Hypothalamus (tissue), 51 donors: ENCODE data around the gene ADAMTS3.
"Not testable (repeated sequence)": the region's sequence is repeated elsewhere in the genome, so short reads cannot be mapped to it uniquely, and the experiment has no call there.

Experiments used
- DNase-seq, 51 donors: peaks; one replicate each; lab custom pipeline; 2025; lab: John Stamatoyannopoulos, UW

Gene ADAMTS3

DNA sequence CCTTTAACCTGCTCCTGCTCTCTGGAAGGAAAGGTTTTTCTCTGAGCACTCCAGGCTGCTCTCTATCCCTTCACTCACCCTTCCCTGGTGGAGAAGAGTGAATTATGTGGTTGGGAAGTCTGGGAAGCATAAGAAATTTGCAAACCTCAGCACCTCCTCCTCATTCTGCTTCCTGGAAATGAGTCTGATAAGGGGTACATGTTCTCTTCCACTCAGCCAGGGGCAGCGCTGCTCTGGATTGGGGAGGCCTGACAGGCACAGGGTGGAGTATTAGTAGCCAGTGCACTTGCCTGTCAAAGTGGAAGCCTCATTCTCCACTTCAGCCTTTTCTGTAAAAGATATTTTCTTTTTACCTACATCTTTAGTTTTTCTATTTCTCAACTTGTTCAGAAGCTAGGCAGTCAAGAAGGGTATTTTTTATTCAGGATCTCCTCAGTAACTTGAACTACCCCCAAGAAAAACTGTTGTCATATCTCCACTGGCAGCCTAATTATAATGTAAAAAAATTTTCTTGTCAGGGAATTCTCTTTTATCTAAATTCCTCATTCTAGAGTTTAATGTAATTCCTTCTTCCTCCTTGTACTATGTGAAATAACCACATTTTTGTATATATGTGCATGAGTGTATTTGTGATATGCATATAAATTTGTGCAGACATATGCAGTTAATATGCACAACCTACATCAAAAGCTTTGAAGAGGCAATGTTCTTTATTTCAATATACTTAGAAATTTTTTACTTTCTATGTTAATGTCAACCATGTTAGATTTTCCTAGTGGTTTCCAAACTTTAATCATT lies 15.3 kb downstream of the ADAMTS3 start:
- no peak for DNase-seq

DNA sequence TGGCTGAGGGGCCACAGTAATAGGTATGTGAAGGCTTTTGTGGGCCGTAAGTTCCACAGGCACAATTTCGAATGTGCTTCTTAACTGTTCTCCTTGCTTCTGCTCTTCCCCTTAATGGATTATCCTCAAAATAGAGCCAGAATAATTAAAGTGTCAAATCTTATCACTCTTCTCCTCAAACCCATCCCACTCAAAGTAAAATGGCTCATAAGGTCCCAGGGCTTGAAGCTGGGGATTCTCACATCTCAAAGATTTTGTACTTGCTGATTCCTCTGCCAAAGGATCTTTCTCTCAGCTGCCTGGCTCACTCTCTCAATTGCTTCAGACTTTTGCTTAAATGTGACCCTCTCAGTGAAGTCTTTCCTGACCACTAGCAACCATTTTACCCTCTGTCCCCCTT lies 16.6 kb downstream of the ADAMTS3 start:
- DNase-seq = no peak

GRCh38 chr4:72546456-72546855 lies 22.6 kb downstream of the ADAMTS3 start:
- no peak for DNase-seq

DNA sequence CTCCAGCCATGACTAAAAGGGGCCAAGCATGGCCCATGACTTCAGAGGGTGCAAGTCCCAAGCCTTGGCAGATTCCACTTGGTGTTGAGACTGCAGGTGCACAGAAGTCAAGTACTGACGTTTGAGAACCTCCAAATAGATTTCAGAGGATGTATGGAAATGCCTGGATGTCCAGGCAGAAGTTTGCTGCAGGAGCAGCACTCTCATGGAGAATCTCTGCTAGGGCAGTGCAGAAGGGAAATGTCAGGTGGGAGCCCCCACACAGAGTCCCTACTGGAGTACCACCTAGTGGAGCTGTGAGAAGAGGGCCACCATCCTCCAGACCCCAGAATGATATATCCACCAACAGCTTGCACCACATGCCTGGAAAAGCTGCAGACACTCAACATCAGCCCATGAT lies 28.3 kb downstream of the ADAMTS3 start:
- not testable (repeated sequence) for DNase-seq

GRCh38 chr4:72538006-72538405 lies 31.0 kb downstream of the ADAMTS3 start:
- DNase-seq = no peak

- DNase-seq = no peak
Observed at GRCh38 chr4:72536443-72536842, 32.6 kb downstream of the ADAMTS3 start.

GRCh38 chr4:72531768-72532290 lies 37.2 kb downstream of the ADAMTS3 start:
- no peak for DNase-seq

DNA sequence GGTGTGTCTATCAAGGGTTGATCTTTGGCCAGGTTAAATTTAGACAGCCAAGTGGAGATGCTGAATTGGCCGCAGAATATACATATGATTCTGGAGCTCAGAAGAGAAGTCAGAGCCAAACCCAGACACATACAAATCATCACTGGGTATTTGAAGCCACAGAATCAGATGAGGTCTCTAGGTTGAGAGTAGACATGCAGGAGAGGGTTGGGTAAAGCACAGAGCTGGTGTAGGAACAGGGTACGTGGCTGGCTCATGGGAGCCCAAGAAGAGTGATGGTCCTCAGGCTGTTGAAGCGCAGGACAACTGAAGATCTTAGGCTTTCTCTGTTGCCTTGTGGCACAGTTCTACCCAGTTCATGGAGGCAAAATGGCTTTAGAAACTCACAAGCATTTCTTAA lies 37.7 kb downstream of the ADAMTS3 start:
- no peak for DNase-seq

GRCh38 chr4:72529148-72529822 lies 39.7 kb downstream of the ADAMTS3 start:
- DNase-seq = no peak

DNA sequence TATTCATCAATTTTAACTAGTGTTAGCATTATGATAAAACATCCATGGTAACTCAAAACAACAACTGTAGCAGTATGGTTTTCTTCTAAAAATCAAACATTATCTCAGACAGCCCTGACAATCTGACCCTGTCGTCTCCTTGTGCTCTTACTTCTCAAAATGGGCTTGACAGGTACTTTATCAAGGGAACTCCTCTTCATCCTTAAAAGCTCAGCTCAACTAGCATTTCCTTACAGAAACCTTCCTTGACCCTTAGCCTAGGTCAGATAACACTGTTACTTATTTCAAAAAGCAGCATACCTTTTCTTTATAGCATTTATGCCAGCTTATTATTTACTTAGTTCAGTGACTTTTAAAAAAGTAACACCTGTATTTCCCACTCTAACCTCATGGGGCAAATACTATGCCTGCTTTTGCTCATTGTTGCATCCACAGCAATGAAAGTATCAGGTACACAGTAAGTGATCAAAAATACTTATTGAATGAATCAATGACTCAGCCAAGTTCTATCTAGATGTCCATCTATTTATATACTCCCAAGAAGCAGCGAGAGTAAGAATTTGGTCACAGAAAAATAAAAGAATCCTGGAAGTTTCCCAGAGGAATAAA lies 41.9 kb downstream of the ADAMTS3 start:
- no peak for DNase-seq

DNA sequence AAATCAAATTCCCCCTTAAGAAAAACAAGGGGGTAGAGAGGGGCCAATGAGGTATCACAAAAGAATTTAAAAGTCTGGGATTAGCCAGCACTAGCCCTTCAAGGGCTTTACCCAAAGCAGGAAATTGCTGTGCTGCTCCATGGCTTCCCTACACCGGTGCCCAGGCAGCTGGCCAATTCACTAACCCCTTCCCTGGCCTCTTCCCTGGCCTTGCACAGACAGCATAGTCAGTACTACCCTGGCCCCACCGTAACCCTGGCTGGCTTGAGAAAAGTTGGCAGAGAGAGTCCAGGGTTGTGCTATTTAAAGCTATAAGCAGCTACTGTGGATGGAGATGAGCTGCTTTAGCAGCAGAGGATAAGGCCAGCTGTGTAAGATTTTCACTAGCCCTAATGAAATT lies 43.1 kb downstream of the ADAMTS3 start:
- DNase-seq = peak in 20 of 51 donors; percentile 1 to 41 (median 14)

DNA sequence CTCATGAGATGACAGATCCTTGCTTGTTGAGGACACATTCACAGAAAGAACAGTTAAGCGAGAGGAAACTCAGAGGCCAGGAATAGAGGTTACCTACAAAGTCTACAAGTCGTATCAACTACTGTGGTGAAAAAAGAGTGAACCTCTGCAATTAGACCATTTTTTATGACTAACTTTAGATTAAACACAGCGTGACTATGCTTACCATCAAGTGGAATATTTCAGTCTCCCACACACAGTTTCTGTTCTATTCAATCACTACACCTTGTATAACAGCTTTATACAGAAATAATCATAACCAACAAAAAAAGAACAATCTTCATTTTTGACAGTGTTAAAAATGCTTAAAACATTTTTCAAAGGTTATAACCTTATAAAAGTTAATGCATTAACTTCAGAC lies 46.6 kb downstream of the ADAMTS3 start:
- DNase-seq = no peak

- DNase-seq = no peak
Observed at GRCh38 chr4:72513227-72513626, 55.8 kb downstream of the ADAMTS3 start.

GRCh38 chr4:72507860-72508419 lies 61.1 kb downstream of the ADAMTS3 start:
- DNase-seq = no peak

GRCh38 chr4:72507167-72507566 lies 61.9 kb downstream of the ADAMTS3 start:
- no peak for DNase-seq

DNA sequence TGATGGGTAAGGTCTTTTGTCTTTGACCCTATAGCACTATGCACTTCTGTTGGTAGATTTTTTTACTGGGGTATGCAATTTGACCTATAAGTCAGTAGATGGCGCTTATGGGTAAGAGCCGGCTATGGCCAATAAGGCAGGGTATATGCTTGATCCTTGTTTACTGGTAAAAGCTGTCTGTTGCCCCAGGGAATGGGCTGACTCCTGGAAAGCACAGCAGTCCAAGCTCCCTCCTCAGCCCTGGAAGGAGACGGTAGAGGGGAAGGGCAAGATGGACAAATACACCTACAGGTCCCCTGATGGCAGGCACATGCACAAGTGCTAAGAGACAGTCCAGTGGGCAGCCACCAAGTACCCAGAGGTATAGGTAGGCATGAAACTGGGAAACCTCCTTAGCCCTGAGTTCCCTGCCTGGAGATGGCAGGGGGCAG lies 63.7 kb downstream of the ADAMTS3 start:
- DNase-seq = peak in 1 of 51 donors; percentile 2

DNA sequence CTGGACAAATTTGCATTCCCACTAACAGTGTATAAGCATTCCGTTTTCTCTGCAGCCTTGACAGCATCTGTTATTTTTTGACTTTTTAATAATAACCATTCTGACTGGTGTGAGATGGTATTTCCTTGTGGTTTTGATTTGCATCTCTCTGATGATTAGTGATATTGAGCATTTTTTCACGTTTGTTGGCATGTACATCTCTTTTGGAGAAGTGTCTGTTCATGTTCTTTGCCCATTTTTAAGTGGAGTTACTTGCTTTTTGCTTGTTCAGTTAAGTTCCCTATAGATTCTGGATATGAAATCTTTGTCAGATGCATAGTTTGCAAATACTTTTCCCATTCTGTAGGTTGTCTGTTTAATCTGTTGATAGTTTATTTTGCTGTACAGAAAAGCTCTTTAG lies 68.8 kb downstream of the ADAMTS3 start:
- DNase-seq = no peak

GRCh38 chr4:72496119-72496518 lies 72.9 kb downstream of the ADAMTS3 start:
- no peak for DNase-seq

DNA sequence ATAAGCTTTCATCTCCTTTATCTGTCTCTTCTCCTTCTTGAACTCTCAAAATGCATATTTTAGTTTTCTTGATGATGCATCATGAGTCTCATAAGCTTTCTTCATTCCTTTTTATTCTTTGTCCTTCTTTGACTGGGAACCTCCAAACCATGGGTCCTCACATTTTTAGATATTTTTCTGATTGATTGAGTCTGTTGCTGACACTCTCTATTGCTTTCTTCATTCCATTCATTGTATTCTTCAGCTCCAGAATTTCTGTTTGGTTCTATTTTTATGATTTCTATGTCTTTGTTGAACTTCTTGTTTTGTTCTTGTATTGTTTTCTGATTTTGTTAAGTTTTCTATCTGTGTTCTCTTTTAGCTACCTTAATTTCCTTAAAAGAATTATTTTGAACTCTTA lies 74.9 kb downstream of the ADAMTS3 start:
- DNase-seq = no peak

DNA sequence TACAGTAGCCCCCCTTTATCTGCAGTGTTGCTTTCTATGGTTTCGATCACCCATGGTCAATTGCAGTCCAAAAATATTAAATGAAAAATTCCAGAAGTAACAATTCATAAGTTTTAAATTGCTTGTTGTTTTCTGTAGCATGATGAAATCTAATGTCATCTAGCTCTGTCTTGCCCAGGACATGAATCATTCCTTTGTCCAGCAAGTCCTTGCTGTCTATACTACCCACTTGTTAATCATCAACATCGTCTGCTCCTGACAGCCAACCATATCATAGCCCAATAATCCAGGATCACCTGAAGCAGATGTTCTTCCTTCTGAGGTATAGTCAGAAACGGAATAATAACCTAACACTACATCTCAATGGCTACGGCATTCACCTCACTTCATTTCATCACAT lies 79.8 kb downstream of the ADAMTS3 start:
- no peak for DNase-seq

DNA sequence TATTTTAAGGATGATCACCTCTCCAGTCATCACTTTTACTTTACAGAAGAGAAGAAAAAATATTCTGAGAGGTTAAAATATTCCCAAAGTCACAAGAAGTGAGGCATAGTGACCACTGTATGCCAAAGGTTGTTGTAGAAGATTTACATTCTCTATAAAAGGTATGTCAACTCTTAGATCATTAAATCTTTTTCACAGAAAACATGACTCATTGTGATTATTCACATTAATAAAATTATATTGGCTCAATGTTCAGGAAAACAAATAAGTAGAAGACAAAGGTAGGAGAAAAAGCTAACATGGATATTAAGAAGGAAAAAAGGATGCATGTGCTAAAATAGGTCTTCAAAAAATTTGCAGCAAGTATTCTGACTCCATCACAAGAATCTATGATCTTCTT lies 82.0 kb downstream of the ADAMTS3 start:
- no peak for DNase-seq
